GM18868 (cell line): Measurements from ENCODE around the gene FBXO10.
"Not testable (repeated sequence)": the region's sequence is repeated elsewhere in the genome, so short reads cannot be mapped to it uniquely, and the experiment has no call there.

Source experiments
- ATAC-seq: cut with Tn5 transposase; IDR thresholded peaks from one replicate; pipeline ENCODE4 v1.9.1; 2021; ENCODE audit warnings: mild to moderate bottlenecking, moderate library complexity; ENCODE audit not compliant: unreplicated experiment

The FBXO10 gene

GRCh38 chr9:37486256-37486615 lies 89.9 kb downstream of the FBXO10 start:
- ATAC-seq, result no peak

- peak; percentile 96 for ATAC-seq
These were observed 90.6 kb downstream of the FBXO10 start, which contains the start of gene POLR1E for GRCh38 chr9:37485389-37486255. TSS of gene POLR1E (plus strand) at chr9:37485948. CDS start at chr9:37486048, 100 bp downstream.

- ATAC-seq, result no peak
These were observed 95.4 kb downstream of the FBXO10 start for GRCh38 chr9:37480759-37481158.

- not testable (repeated sequence) for ATAC-seq
These were observed 98.1 kb downstream of the FBXO10 start for GRCh38 chr9:37477987-37478619.

GRCh38 chr9:37477443-37477842 lies 98.7 kb downstream of the FBXO10 start:
- ATAC-seq, result not testable (repeated sequence)

GRCh38 chr9:37476930-37477329 lies 99.2 kb downstream of the FBXO10 start:
- ATAC-seq, result no peak

- no peak for ATAC-seq
These were observed 101.7 kb downstream of the FBXO10 start for GRCh38 chr9:37474438-37474837.

GRCh38 chr9:37473982-37474381 lies 102.2 kb downstream of the FBXO10 start:
- ATAC-seq, result not testable (repeated sequence)

GRCh38 chr9:37471942-37472684 lies 104.1 kb downstream of the FBXO10 start:
- no peak for ATAC-seq

- ATAC-seq, result no peak
These were observed 107.6 kb downstream of the FBXO10 start for GRCh38 chr9:37468620-37469019.

GRCh38 chr9:37467530-37467929 lies 108.7 kb downstream of the FBXO10 start:
- not testable (repeated sequence) for ATAC-seq

- no peak for ATAC-seq
These were observed 110.0 kb downstream of the FBXO10 start for GRCh38 chr9:37466037-37466709.

GRCh38 chr9:37465249-37466036 lies 110.7 kb downstream of the FBXO10 start, which contains the start of gene ZBTB5:
TSS of gene ZBTB5 (minus strand) at chr9:37465450. CDS start at chr9:37442551, 22,899 bp downstream.
- peak; percentile 80 for ATAC-seq

GRCh38 chr9:37464426-37465248 lies 111.5 kb downstream of the FBXO10 start:
- peak; percentile 37 for ATAC-seq

GRCh38 chr9:37464006-37464405 lies 112.2 kb downstream of the FBXO10 start:
- ATAC-seq, result no peak
